Activated CD4-positive, alpha-beta T cell treated with anti-CD3 and anti-CD28 coated beads, Interleukin-2, Interleukin-4, amounts not matched to agents 100 ng/mL and 50 ng/mL, durations not matched to agents 16 hours and 8 hours (primary cell): ENCODE results near the gene KLHL36.
"Not testable (repeated sequence)": the region's sequence is repeated elsewhere in the genome, so short reads cannot be mapped to it uniquely, and the experiment has no call there.

Experiments
- DNase-seq: peaks from one replicate; pipeline ENCODE4 v3.0.0-alpha.2; 2020; ENCODE audit warnings: low spot score

KLHL36 gene

GRCh38 chr16:84673561-84673960 is 25.2 kb downstream of the KLHL36 start:
- no peak for DNase-seq

DNA sequence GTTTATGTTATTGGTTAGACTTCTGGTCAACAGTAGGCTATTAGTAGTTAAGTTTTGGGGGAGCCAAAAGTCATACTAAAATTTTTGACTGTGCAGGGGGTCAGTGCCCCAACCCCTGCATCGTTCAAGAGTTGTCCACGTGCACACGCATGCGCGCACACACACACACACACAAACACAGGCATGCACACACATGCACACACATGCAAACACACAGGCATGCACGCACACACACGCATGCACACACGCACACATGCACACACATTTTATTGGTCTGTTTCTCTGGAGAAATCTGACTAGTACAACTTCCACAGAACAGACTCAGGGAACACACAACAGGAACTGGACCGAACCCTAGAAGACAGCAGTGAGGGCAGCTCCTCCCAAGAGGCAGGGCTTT is 27.1 kb downstream of the KLHL36 start:
- no peak for DNase-seq

DNA sequence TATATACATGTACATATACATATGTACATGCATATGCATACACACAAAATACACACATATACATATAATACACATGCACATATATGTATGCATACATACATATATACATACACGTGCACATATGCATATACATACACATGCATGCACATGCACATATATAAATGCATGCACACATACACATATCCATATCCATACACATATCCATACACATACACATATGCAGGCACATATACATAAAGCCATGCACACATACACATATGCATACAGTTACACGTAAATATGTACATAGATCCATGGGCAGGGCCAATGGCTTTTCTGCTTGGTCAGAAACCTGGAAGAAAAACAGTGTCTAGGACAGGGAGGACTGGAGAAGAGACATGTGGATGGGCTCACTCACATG is 27.6 kb downstream of the KLHL36 start:
- no peak for DNase-seq

GRCh38 chr16:84677017-84677803 is 28.9 kb downstream of the KLHL36 start:
- no peak for DNase-seq

- DNase-seq, result no peak
Measured at GRCh38 chr16:84677849-84678248, 29.5 kb downstream of the KLHL36 start.

DNA sequence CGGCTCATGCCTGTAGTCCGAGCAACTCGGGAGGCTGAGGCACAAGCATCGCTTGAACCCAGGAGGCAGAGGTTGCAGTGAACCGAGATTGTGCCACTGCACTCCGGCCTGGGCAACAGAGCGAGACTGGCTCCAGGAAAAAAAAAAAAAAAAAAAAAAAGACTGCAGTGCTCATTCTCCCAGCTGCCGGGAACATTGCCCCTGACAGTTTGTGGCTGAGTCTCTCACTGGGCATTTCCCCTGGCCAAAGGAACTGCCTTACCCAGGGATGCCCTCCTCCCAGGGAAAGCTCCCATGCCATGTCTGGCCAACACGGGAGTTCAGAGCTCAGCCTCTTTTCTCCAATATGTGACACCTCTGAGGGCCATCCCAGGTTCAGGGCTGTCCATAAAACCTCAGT is 30.2 kb downstream of the KLHL36 start:
- DNase-seq, result no peak

- no peak for DNase-seq
Measured at GRCh38 chr16:84680165-84680842, 32.0 kb downstream of the KLHL36 start.

DNA sequence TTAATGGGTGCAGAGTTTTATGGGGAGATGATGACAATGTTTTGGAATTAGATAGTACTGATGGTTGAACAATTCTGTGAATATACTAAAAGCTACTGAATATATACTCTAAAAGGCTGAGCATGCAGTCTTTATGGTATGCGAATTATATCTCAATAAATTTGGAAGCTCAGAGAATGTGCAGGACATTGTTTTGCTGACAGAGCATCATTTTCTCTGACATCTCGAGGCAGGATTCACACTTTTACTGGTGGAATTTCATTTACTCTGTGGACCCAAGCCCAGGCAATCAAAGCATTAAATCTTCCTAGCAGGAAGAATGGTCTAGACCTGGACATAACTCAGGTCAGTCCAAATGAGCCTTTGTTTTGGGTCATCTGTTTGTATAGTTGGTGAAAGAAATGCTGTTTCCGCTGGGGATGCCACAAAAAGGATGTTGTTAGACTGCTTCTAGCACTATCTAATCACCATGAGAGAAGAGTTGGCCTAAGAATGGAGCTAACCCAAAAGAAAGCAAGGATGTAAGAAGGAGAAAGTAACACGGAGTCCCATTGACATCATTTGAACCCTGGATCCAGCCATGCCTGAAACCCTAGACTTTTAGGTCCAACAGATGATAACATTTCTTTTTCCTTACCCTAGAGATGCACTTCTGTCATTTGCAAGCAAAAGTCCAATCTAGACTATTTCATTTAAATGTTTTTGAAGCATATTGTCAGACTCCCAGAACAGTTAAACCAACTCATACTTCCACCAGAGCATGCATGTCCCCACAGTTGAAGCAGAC is 32.7 kb downstream of the KLHL36 start:
- DNase-seq, result no peak

DNA sequence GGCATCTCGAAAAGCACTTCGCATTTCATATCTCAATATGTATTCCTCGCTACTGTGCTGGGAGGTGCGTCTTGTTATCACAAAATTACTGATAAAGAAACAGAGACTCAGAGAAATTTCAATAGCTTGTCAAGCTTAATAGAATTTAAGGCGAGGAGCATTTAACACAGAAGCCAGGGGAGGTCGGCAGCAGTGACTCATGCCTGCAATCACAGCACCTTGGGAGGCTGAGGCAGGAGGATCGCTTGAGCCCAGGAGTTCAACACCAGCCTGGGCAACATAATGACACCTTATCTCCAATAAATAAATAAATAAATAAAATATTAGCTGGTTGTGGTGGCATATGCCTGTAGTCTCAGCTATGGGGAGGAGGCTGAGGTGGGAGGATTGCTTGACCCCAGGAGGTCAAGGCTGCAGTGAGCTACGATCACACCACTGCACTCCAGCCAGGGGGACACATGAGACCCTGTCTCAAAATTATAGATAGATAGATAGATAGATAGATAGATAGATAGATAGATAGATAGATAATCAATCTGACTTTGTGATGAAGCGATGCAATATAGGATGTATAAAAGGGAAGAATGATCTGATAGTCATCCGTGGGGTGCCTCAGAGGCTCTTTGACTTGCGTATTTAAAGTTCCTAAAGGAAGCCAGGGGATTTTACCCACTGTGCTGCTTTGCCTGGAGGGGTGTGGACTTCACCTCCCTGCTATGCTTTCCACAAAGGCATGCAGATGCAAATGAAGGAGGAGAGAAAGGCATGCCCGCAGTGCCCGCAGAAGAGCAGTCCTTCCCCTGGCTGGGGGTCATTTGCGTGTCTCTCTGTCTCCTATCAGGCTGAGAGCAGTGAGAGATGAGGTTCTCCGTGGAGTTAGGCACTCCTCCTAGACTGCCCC is 35.6 kb downstream of the KLHL36 start:
- no peak for DNase-seq

GRCh38 chr16:84684592-84684965 is 36.3 kb downstream of the KLHL36 start:
- DNase-seq, result no peak

GRCh38 chr16:84685210-84685609 is 36.9 kb downstream of the KLHL36 start:
- no peak for DNase-seq

GRCh38 chr16:84686707-84687298 is 38.5 kb downstream of the KLHL36 start:
- DNase-seq, result no peak

- DNase-seq, result peak; percentile 9
Measured at GRCh38 chr16:84687715-84688114, 39.4 kb downstream of the KLHL36 start.

DNA sequence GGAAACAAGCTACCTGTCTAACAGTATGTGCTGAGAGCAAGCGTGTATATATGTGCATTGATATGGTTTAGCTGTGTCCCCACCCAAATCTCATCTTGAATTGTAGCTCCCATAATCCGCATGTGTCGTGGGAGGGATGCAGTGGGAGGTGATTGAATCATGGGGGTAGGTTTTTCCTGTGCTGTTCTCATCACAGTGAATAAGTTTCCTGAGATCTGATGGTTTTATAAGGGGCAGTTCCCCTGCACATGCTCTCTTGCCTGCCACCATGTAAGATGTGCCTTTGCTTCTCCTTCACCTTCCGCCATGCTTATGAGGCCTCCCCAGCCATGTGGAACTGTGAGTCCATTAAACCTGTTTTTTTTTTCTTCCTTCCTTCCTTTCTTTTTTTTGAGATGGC is 39.9 kb downstream of the KLHL36 start:
- not testable (repeated sequence) for DNase-seq

DNA sequence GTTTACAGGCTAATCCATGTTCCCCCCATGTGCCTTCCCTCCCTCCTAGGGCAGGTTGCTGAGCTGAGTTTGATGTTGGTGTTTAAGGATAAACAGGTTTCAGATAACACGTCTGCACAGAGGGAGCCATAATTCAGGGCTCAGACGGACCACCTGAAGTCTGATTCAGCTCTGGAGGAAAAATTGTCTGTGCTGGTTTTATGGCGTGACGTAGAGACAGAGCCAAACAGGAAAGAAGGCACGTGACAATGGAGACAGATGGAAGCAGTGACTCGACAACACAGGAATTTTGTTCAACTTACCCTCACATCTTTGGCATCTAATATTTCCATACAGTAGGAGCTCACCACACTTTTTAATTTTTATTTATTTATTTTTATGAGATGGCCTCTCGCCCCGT is 40.8 kb downstream of the KLHL36 start:
- DNase-seq, result no peak

DNA sequence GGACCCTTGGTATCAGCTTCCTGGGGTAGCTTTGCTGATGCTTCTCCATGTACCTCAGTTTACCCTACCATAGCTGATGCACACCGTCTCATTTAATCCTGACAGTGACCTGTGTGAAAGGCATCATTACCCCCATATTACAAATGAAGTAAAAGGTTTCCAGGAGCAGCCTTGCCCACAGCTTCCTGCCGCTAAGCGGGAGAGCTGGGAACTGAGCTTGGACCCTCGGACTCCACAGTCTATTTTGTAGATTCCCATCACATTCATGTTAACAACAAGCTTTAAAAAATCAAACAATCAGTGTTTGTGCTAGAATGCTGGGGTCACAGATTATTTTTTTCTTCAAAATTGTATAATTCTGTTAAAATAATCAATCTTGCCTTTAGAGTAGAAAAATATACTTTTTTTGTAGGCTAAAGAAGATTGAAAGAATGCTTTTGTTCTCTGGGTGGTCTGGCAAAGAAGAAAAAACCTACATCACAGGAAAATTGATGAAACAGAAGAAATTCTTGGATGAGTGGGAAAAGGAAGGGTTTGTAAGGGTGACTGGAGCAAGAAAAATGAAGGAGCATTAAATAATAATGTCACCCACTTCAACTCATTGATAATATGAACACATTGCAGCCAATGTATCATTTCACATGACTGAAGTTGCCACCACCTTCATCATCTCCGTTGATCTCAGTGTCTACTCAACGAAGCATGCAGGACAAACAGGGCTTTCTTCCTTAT is 41.9 kb downstream of the KLHL36 start:
- no peak for DNase-seq

DNA sequence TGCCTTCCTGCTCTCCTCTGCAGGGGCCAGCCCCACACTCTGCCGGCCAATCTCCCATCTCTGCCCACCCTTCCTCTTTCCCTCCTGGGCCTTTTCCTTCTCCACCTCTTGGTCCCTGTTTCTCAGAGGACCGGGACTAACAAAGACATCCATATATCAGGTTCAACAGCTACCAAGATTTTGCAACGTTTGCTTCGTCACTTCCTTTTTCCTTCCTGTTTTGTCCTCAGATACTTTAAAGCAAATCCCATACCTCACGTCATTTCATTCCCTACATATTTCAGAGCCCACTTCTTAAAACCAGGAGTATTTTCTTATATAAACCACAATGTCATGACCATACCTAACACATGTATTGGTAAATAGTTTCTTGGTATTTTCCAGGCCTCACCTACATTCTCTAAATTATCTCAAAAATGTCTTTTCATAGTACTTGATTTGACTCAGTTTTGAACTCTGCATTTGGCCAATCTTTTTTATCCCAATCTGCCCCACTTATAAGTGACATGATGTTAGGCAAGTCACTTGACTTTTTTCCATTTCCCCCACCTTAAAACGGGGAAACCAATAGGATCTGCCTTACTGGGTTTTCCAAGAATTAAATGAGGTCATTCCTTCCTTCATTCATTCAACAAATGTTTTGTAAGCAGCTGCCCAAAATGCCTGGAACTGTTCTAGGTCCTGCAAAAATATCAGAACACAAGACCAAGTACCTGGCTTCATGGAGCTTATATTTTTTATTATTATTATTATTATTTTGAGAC is 44.3 kb downstream of the KLHL36 start:
- no peak for DNase-seq

DNA sequence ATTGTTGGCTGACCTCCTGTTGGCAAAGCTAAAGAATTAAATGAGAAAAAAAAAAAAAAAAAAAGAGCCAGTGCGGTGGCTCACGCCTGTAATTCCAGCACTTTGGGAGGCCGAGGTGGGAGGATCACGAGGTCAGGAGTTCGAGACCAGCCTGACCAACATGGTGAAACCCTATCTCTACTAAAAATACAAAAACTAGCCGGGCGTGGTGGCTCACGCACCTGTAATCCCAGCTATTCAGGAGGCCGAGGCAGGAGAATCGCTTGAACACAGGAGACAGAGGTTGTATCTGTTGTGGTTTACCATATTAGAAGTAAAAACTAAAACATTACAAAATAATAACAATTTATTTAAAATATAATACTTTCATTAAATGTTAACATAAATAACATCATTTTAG is 45.6 kb downstream of the KLHL36 start:
- DNase-seq, result not testable (repeated sequence)

DNA sequence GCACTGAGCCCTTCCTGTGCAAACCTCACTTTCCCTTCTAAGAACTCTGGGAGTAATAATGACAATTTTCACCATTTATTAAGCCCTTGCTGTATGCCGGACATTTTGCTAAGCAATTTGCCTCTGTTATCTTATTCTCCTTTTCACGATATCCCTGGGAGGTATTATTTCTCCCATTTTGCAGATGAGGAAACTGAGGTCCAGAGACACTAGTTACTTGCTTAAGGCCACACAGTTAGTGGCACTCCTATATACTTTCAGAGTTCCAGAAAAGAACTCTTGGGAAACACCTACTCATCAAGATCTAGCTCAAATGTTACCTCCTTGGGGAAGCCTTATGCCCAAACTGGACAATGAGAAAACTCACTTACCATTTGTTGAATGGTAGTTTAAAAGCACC is 46.7 kb downstream of the KLHL36 start:
- no peak for DNase-seq

GRCh38 chr16:84699147-84699711 is 50.9 kb downstream of the KLHL36 start:
- no peak for DNase-seq
